GM11168 (cell line): Measurements from ENCODE around the gene RNF182.

Experiments used
- in situ Hi-C: fragments of 300-500 bp; cut with MboI; formaldehyde crosslinking; loops from one replicate; pipeline ENCODE4 v1.12.0; 2022; ENCODE audit warnings: low sequenced_read_pairs; ENCODE audit not compliant: unreplicated experiment

The RNF182 gene

GRCh38 chr6:14023855-14024254 is 99.1 kb downstream of the RNF182 start:
- in situ Hi-C loops, result no loop called here

DNA sequence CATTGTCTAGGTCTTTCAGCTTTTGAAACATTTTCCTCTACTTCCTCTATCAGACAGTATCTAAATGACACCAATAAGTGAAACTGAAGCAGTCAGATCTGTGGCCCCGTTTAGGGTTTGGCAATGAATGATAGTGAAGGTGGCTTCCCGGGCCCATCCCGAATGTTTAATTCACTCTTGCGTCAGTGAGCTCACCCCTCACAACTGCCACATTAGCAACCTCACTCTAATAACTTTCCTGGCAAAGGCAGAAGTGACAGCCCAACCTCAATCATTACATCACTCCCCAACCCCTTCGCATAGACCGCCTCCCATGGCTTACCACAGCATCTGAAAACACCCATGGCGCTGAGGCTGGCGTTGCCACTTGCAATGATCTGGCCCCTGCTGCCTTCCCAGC is 100.4 kb downstream of the RNF182 start:
- in situ Hi-C loops, result no loop called here

- in situ Hi-C loops, result no loop called here
Observed at GRCh38 chr6:14026831-14027539, 102.2 kb downstream of the RNF182 start.

DNA sequence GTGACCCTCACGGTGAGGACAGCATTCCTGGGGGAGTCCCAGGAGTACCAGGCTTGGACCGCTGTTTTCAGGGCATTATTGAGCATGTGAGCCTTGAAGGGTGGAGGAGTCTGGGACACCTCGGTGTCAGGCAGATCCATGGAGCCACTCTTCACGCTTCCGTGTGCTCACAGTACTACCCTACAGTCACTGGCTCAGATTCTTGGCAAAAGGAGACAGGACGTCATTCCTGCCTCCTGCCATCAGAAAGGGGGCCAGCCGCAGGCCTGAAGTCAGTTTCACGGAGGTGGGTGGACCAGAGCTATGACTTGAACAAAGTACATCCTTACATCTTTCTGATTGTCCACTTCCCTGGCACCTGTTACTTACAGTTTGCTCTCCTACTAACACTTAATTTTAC is 103.9 kb downstream of the RNF182 start:
- in situ Hi-C loops, result no loop called here

DNA sequence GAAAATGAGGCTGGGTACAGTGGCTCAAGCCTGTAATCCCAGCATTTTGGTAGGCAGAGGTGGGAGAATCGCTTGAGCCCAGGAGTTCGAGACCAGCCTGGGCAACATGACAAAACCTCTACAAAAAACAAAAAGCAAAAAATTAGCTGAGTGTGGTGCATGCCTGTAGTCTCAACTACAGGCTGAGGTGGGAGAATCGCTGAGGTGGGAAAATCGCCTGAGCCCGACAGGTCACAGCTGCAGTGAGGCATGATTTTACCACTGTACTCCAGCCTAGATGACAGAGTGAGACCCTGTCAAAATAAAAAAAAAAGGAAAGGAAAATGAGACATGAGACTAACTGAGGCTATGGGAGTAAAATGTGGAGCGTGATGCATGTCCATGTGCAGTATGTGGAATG is 104.9 kb downstream of the RNF182 start:
- in situ Hi-C loops, result no loop called here
